Regular cardiac myocyte (primary cell): ENCODE data around the gene BLNK. TPM values are rescaled to one million over a fixed set of nuclear protein-coding genes. Genes with fewer than 3 reads are reported as not detected.

Experiments used
- total RNA-seq: library from RNA; depleted of rRNA; stranded (reverse); fragments of >200 nt; gene quantifications from 2 replicates; pipeline ENCODE4 v1.2.3, GENCODE V29; 2014

Gene BLNK
- 0.28 TPM in 1 of 2 replicates, not detected in the other for total RNA-seq

DNA sequence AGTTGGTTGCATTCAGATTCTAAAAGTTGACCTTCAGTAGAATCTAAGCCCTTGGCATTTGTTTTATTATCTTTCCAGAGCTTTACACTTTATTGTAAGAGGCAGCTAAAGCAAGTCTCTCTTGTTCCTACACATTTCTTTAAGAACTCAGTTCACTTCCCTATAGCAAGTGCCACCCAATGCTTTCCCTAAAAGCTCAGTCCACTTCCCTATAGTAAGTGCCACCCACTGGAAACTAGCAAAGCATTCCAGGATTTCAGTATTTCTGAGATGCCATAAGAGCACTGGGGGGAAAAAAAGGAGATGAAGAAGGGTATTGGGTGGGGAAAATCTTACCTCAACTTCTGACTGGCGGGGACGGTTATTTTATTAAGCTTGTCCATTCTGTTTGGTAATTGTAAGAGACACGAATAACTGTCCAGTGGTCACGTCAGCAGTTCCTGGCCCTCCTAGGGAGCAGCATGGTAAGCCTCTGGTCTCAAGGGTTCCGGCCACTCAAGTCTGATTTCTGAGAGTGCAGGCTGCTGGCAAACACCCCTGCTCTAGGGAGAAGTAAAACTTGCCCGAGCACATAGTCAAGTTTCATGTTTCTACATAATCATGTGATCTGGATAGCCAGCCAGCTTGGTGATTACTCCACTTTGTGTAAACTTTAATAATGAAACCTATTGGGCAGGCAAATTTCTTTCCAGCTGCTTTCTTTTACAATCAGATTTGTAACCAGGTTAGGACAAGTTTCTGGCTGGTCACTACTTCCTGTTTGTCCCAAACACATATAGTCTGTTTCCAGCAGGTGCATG is at the start of gene BLNK:
BLNK (minus strand) TSS at position 554 of the 800 bp plus-strand sequence; CDS start at position 383, 171 bp downstream.

DNA sequence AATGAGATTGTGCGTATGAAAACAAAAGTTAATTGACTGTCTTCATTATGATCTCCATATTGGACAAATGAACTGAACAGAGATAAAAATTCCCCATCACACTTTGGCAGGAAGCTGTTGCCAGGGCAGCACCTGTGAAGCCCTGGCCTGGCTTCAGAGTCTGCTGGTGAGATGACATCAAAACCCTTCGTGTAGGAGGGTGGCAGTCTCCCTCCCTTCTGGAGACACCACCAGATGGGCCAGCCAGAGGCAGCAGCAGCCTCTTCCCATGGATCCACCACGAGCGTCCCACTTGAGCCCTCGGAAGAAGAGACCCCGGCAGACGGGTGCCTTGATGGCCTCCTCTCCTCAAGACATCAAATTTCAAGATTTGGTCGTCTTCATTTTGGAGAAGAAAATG is 32.9 kb upstream of the BLNK start, which contains the start of gene DNTT:
DNTT (plus strand) TSS at position 205 of the 400 bp plus-strand sequence; CDS start at position 269, 64 bp downstream.

Other genes with a start within 250 kb of the BLNK start
- gene CCNJ, start 228.0 kb downstream of the BLNK start, total RNA-seq = 2.8 and 6.1 TPM in 2 replicates
- 9.6 and 10.2 TPM in 2 replicates for gene ZNF518A, start 141.3 kb downstream of the BLNK start, total RNA-seq
- not detected in 2 replicates for gene DNTT, start 32.9 kb upstream of the BLNK start, total RNA-seq
- not detected in 2 replicates for gene OPALIN, start 87.4 kb upstream of the BLNK start, total RNA-seq
- 0.19 and 0.28 TPM in 2 replicates for gene TLL2, start 242.4 kb upstream of the BLNK start, total RNA-seq